K562 (cell line): ENCODE results near the gene CREB3L1. TPM values are rescaled to one million over a fixed set of nuclear protein-coding genes. Genes with fewer than 3 reads are reported as not detected.

Experiments
- FOXA3 ChIP-seq, 2 experiments: fragments of 450-650 bp in 1 of 2; sonication (generic) in 1 of 2; formaldehyde crosslinking; IDR thresholded peaks in 1 of 2; conservative IDR thresholded peaks in 1 of 2; 2 replicates each; pipeline versions ENCODE4 v1.4.0 to v1.8.0; 2020 to 2022; ENCODE audit warnings: mild to moderate bottlenecking in 2 of 2, missing genetic modification reagents in 1 of 2
- JUND ChIP-seq, 2 experiments: IDR thresholded peaks; 2 replicates in 1 of 2; 3 replicates in 1 of 2; pipeline ENCODE4 v1.6.1; 2011; ENCODE audit warnings: borderline replicate concordance in 2 of 2, low read depth in 2 of 2, low read length in 2 of 2, improper control_type of control experiment in 1 of 2, missing biosample characterization in 1 of 2, missing genetic modification characterization in 1 of 2, missing genetic modification reagents in 1 of 2
- NFRKB ChIP-seq: fragments of 450-650 bp; IDR thresholded peaks from 2 replicates; pipeline ENCODE4 v1.6.1; 2016; ENCODE audit warnings: low read depth
- NONO ChIP-seq, 2 experiments: fragments of 200-400 bp in 1 of 2; fragments of 450-650 bp in 1 of 2; formaldehyde crosslinking in 1 of 2; IDR thresholded peaks; 2 replicates each; pipeline ENCODE4 v1.6.1; 2017; ENCODE audit warnings: low read depth in 2 of 2, mild to moderate bottlenecking in 2 of 2, moderate library complexity in 2 of 2, low read length in 1 of 2
- TEAD4 ChIP-seq, 2 experiments: sonication (generic) in 1 of 2; formaldehyde crosslinking in 1 of 2; IDR thresholded peaks; 2 replicates each; pipeline versions ENCODE4 v1.6.1 to v1.8.0; 2012 to 2022; ENCODE audit warnings: borderline replicate concordance in 1 of 2, inconsistent platforms in 1 of 2, low read length in 1 of 2, mild to moderate bottlenecking in 1 of 2, missing genetic modification reagents in 1 of 2
- ZNF444 ChIP-seq: fragments of 250-450 bp; sonication (Bioruptor Pico); IDR thresholded peaks from 2 replicates; pipeline ENCODE4 v1.4.0; 2020; ENCODE audit warnings: mild to moderate bottlenecking, moderate library complexity
- polyA plus RNA-seq, 8 experiments: library from polyadenylated mRNA; depleted of rRNA in 4 of 8; stranded (reverse) in 5 of 8; unstranded in 3 of 8; fragments of >200 nt; fragmentation: Nextera tagmentation in 2 of 8; fragmentation: Illumina TruSeq in 1 of 8; extraction: Ambion mirVana in 2 of 8; extraction: Trizol in 1 of 8; gene quantifications; 2 replicates each; pipeline versions ENCODE4 v1.2.1 to v1.2.3, GENCODE V29; 2011 to 2014; ENCODE audit warnings: inconsistent platforms in 1 of 8, missing spikeins in 1 of 8
- total RNA-seq, 7 experiments: library from RNA; depleted of rRNA in 6 of 7; stranded (reverse); fragments of >200 nt in 6 of 7; fragmentation: Illumina TruSeq in 2 of 7; extraction: Trizol in 2 of 7; gene quantifications; 2 replicates each; pipeline versions ENCODE4 v1.2.1 to v1.2.3, GENCODE V29; 2011 to 2021; ENCODE audit warnings: low replicate concordance in 1 of 7
- TF ChIP-seq, protein P1 (sequence below): IDR thresholded peaks from 2 replicates; pipeline ENCODE4 v1.6.1; 2011; ENCODE audit warnings: borderline replicate concordance, low read depth, mild to moderate bottlenecking, moderate library complexity, low read length; ENCODE audit not compliant: insufficient read depth, poor library complexity, severe bottlenecking
- TF ChIP-seq, protein P2 (sequence below), 2 experiments: fragments of 450-650 bp; formaldehyde crosslinking in 1 of 2; IDR thresholded peaks; 2 replicates each; pipeline versions ENCODE4 v1.4.0 to v1.6.1; 2014 to 2020; ENCODE audit warnings: mild to moderate bottlenecking in 2 of 2, borderline replicate concordance in 1 of 2, low read depth in 1 of 2
- TF ChIP-seq, protein P3 (sequence below): fragments of 450-650 bp; formaldehyde crosslinking; IDR thresholded peaks from 2 replicates; pipeline ENCODE4 v1.4.0; 2022; ENCODE audit warnings: missing genetic modification characterization

The CREB3L1 gene
- total and polyA plus RNA-seq, 9 of the 15 experiments (the other 6 are each of a cell fraction or from before 2014, with no cell fraction given) = 1.2 to 27.6 (median 3.7) TPM

DNA sequence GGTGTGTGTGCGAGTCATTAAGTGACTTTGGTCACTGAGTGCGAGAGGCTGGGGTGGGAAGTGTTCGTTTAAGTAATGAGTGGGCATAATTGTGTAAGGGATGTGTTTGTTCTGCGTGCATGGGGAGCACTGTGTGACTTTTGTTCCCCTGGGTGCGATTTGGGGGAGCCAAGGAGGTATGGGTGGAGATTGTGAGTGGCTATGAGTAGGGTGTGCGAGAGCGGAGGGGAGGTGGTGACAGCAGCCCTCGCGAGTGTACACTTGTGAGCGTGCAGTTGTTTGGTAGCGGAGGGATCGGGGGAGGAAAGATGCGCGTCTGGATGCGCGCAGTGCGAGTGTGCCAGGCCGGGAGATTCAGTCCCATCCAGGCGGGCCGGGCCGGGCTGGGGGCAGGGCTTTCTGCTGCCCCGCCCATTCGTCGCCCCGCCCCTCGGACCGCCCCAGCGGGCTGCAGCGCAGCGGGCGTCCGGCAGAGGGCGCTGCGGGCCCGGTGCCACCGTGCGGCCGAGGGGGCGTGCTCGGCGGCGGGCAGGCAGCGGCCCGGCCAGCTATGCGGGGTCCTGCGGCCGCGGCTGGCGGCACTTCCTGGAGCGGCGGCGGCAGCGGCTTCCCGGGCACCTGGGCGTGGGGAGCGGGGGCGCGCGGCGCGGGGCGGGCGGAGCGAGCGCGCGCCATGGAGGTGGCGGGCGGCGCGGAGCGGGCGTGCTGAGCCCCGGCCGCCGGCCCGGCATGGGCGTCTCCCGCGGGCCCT lies 69.6 kb downstream of the CREB3L1 start, which contains the start of gene DGKZ (continued):
- TF ChIP-seq NFRKB (0 out of 2 replicates have a peak, but pooled peaks have one; percentile 9), ZNF444 (CRISPR knock-in tag) (no peak), TEAD4 (IDR thresholded peaks at IDR 0.05; ENCODE audit: low read length) (no peak), TEAD4 (CRISPR knock-in tag; IDR thresholded peaks at IDR 0.05; ENCODE audit: borderline replicate concordance) (no peak), FOXA3 (CRISPR knock-in tag; conservative IDR thresholded peaks at IDR 0.05 in 1 of 2, IDR thresholded peaks at IDR 0.05 in 1 of 2) (no peak), JUND (IDR thresholded peaks at IDR 0.05; ENCODE audit: borderline replicate concordance, low read depth, low read length) (no peak), JUND (tag; IDR thresholded peaks at IDR 0.05; ENCODE audit: borderline replicate concordance, low read depth, low read length) (no peak), NONO (IDR thresholded peaks at IDR 0.05; ENCODE audit: low read depth in 2 of 2, low read length in 1 of 2) (peak in 1 of 2 experiments; percentile 92; a peak in 2 of 4 replicates)
- TF ChIP-seq, protein P1, sequence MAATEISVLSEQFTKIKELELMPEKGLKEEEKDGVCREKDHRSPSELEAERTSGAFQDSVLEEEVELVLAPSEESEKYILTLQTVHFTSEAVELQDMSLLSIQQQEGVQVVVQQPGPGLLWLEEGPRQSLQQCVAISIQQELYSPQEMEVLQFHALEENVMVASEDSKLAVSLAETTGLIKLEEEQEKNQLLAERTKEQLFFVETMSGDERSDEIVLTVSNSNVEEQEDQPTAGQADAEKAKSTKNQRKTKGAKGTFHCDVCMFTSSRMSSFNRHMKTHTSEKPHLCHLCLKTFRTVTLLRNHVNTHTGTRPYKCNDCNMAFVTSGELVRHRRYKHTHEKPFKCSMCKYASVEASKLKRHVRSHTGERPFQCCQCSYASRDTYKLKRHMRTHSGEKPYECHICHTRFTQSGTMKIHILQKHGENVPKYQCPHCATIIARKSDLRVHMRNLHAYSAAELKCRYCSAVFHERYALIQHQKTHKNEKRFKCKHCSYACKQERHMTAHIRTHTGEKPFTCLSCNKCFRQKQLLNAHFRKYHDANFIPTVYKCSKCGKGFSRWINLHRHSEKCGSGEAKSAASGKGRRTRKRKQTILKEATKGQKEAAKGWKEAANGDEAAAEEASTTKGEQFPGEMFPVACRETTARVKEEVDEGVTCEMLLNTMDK = peak; percentile 94
- TF ChIP-seq, protein P2, sequence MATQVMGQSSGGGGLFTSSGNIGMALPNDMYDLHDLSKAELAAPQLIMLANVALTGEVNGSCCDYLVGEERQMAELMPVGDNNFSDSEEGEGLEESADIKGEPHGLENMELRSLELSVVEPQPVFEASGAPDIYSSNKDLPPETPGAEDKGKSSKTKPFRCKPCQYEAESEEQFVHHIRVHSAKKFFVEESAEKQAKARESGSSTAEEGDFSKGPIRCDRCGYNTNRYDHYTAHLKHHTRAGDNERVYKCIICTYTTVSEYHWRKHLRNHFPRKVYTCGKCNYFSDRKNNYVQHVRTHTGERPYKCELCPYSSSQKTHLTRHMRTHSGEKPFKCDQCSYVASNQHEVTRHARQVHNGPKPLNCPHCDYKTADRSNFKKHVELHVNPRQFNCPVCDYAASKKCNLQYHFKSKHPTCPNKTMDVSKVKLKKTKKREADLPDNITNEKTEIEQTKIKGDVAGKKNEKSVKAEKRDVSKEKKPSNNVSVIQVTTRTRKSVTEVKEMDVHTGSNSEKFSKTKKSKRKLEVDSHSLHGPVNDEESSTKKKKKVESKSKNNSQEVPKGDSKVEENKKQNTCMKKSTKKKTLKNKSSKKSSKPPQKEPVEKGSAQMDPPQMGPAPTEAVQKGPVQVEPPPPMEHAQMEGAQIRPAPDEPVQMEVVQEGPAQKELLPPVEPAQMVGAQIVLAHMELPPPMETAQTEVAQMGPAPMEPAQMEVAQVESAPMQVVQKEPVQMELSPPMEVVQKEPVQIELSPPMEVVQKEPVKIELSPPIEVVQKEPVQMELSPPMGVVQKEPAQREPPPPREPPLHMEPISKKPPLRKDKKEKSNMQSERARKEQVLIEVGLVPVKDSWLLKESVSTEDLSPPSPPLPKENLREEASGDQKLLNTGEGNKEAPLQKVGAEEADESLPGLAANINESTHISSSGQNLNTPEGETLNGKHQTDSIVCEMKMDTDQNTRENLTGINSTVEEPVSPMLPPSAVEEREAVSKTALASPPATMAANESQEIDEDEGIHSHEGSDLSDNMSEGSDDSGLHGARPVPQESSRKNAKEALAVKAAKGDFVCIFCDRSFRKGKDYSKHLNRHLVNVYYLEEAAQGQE (IDR thresholded peaks at IDR 0.05; ENCODE audit: borderline replicate concordance) = peak; percentile 41; the same call in 1 of the 2 replicates
- TF ChIP-seq, protein P2 (CRISPR knock-in tag; IDR thresholded peaks at IDR 0.05; ENCODE audit: low read depth) = no peak
- TF ChIP-seq, protein P3, sequence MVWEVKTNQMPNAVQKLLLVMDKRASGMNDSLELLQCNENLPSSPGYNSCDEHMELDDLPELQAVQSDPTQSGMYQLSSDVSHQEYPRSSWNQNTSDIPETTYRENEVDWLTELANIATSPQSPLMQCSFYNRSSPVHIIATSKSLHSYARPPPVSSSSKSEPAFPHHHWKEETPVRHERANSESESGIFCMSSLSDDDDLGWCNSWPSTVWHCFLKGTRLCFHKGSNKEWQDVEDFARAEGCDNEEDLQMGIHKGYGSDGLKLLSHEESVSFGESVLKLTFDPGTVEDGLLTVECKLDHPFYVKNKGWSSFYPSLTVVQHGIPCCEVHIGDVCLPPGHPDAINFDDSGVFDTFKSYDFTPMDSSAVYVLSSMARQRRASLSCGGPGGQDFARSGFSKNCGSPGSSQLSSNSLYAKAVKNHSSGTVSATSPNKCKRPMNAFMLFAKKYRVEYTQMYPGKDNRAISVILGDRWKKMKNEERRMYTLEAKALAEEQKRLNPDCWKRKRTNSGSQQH (CRISPR knock-in tag) = 0 out of 2 replicates have a peak, but pooled peaks have one; percentile 10
